Gastroesophageal sphincter (tissue), 3 donors: Measurements from ENCODE around the gene USP15.

ENCODE experiments used
- POLR2A ChIP-seq, 2 donors: fragments of 450-650 bp; IDR thresholded peaks; one replicate each; pipeline ENCODE4 v1.6.1; 2017; ENCODE audit warnings: antibody characterized with exemption in 2 of 2, mild to moderate bottlenecking in 2 of 2, moderate library complexity in 1 of 2
- TF ChIP-seq, protein P1 (sequence below), 4 experiments: fragments of 200-600 bp in 2 of 4; fragments of 450-650 bp in 2 of 4; sonication (generic) in 1 of 4; IDR thresholded peaks; one replicate each; pipeline ENCODE4 v1.5.1; 2017 to 2019; ENCODE audit warnings: antibody characterized with exemption in 4 of 4, mild to moderate bottlenecking in 2 of 4, moderate library complexity in 2 of 4

GRCh38 chr12:62249419-62249818 is 10.8 kb upstream of the USP15 start:
- TF ChIP-seq POLR2A (IDR thresholded peaks at IDR 0.05) = no peak
- TF ChIP-seq, protein P1, sequence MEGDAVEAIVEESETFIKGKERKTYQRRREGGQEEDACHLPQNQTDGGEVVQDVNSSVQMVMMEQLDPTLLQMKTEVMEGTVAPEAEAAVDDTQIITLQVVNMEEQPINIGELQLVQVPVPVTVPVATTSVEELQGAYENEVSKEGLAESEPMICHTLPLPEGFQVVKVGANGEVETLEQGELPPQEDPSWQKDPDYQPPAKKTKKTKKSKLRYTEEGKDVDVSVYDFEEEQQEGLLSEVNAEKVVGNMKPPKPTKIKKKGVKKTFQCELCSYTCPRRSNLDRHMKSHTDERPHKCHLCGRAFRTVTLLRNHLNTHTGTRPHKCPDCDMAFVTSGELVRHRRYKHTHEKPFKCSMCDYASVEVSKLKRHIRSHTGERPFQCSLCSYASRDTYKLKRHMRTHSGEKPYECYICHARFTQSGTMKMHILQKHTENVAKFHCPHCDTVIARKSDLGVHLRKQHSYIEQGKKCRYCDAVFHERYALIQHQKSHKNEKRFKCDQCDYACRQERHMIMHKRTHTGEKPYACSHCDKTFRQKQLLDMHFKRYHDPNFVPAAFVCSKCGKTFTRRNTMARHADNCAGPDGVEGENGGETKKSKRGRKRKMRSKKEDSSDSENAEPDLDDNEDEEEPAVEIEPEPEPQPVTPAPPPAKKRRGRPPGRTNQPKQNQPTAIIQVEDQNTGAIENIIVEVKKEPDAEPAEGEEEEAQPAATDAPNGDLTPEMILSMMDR (IDR thresholded peaks at IDR 0.05) = no peak
